Gastrocnemius medialis (tissue), 4 donors: ENCODE measurements around the gene SACS. TPM values are rescaled to one million over a fixed set of nuclear protein-coding genes. Genes with fewer than 3 reads are reported as not detected.

Experiments used
- ATAC-seq, 2 donors: fragments of 150-250 bp; one replicate each; pipeline ENCODE4 v1.9.1; 2016
- DNase-seq, 2 donors: peaks; one replicate each; pipeline ENCODE4 v3.0.0-alpha.2; 2019
- H3K27ac ChIP-seq, 4 donors: fragments of 200-600 bp; sonication (generic); 1 replicate in 1 of 4; 2 replicates in 3 of 4; pipeline ENCODE4 v1.5.1; 2016 to 2018; ENCODE audit warnings: mild to moderate bottlenecking in 2 of 4, moderate library complexity in 1 of 4
- H3K27me3 ChIP-seq, 3 donors: fragments of 200-600 bp; sonication (generic) in 2 of 3; 1 replicate in 1 of 3; 2 replicates in 2 of 3; pipeline versions ENCODE4 v1.5.1 to v1.6.0; 2016 to 2019; ENCODE audit warnings: mild to moderate bottlenecking in 1 of 3, moderate library complexity in 1 of 3
- H3K36me3 ChIP-seq, 2 donors: fragments of 200-600 bp; sonication (generic) in 1 of 2; one replicate each; pipeline ENCODE4 v1.5.1; 2017 to 2018
- H3K4me1 ChIP-seq, 2 donors: fragments of 200-600 bp; sonication (generic) in 1 of 2; one replicate each; pipeline ENCODE4 v1.5.1; 2016 to 2017; ENCODE audit warnings: mild to moderate bottlenecking in 2 of 2
- H3K4me3 ChIP-seq, 4 donors: fragments of 200-600 bp; sonication (generic) in 3 of 4; 1 replicate in 1 of 4; 2 replicates in 3 of 4; pipeline ENCODE4 v1.5.1; 2016 to 2019; ENCODE audit warnings: mild to moderate bottlenecking in 2 of 4
- H3K9me3 ChIP-seq, 3 donors: fragments of 200-600 bp; sonication (generic) in 2 of 3; 1 replicate in 1 of 3; 2 replicates in 2 of 3; pipeline ENCODE4 v1.5.1; 2016 to 2019
- CTCF ChIP-seq, 5 experiments: fragments of 450-650 bp in 3 of 5; fragments of 200-600 bp in 2 of 5; sonication (generic) in 2 of 5; IDR thresholded peaks in 4 of 5; conservative IDR thresholded peaks in 1 of 5; 1 replicate in 4 of 5; 2 replicates in 1 of 5; pipeline ENCODE4 v1.5.1; 2016 to 2019; ENCODE audit warnings: antibody characterized with exemption in 5 of 5, mild to moderate bottlenecking in 3 of 5, moderate library complexity in 3 of 5
- POLR2A ChIP-seq, 2 donors: fragments of 450-650 bp; IDR thresholded peaks; one replicate each; pipeline ENCODE4 v1.6.1; 2017; ENCODE audit warnings: antibody characterized with exemption in 2 of 2, mild to moderate bottlenecking in 2 of 2, moderate library complexity in 2 of 2
- in situ Hi-C, 4 donors: fragments of 200-750 bp; cut with MboI; loops; one replicate each; pipeline versions ENCODE4 v1.15.0 to v1.8.0; 2017; ENCODE audit warnings: low sequenced_read_pairs in 4 of 4
- intact Hi-C: fragments of 100-400 bp; cut with DNase I; formaldehyde crosslinking; loops from one replicate; pipeline ENCODE4 v1.15.1; 2023; ENCODE audit warnings: low total_unique reads
- total RNA-seq, 4 donors: library from RNA; depleted of rRNA; stranded (reverse); fragments of >200 nt; gene quantifications; one replicate each; pipeline versions ENCODE4 v1.1.0 to v1.2.3, GENCODE V29; 2016

Gene SACS
- total RNA-seq, 4 donors from 2014 or later = 23.8 to 36.5 (median 31.8) TPM

DNA sequence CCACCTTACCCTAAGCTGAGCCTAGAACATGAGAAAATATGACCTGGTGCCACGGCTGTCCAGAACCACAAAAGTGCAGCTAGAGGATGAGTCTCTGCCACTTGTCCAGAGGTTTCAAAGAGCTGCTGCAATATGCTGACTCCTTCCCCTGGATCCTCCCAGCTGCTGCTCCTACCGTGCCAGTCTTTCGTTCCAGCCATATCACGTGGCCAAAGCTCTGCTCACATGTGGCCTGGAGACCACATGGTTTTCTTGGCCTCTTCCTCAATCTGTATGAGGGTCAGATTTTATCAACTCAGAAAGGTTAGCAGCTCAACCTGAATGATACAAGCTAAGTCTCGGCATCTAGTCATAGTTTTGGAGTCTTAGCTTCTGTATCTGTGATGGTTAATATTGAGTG, 3.2 kb upstream of the SACS start:
- H3K27me3 ChIP-seq = no peaks in the 10 kb centered on the region
- in situ Hi-C loops = loop anchor here in 1 of 4 donors (25.0 kb wide), 1 partner anchor 249 kb away; the partner anchor contains the start of gene SGCG
- no peak for TF ChIP-seq CTCF (IDR thresholded peaks at IDR 0.05 in 4 of 5, conservative IDR thresholded peaks at IDR 0.05 in 1 of 5)
- no peak for TF ChIP-seq POLR2A (IDR thresholded peaks at IDR 0.05)
- no peaks in the 10 kb centered on the region for H3K9me3 ChIP-seq
- no peak overlapping the region for H3K4me3 ChIP-seq
- H3K36me3 ChIP-seq = no peaks in the 10 kb centered on the region
- peak overlapping the region in 1 of 4 donors; percentile 31 for H3K27ac ChIP-seq
- ATAC-seq (no peak), DNase-seq (no peak)
- H3K4me1 ChIP-seq = peaks cover 15 to 27% of the 10 kb centered on the region in 2 donors
- intact Hi-C loops = no loop called here

GRCh38 chr13:23434491-23434890, 989 bp upstream of the SACS start:
- H3K36me3 ChIP-seq = no peaks in the 10 kb centered on the region
- no peak for ATAC-seq
- in situ Hi-C loops = loop anchor here in 1 of 4 donors (25.0 kb wide), 1 partner anchor 247 kb away; the partner anchor contains the start of gene SGCG
- no peaks in the 10 kb centered on the region for H3K27me3 ChIP-seq
- no peaks in the 10 kb centered on the region for H3K9me3 ChIP-seq
- H3K4me3 ChIP-seq = no peak overlapping the region
- DNase-seq = no peak
- intact Hi-C loops = no loop called here
- H3K4me1 ChIP-seq = peaks cover 19 to 28% of the 10 kb centered on the region in 2 donors
- peak overlapping the region in 2 of 4 donors; percentile 96 to 97 for H3K27ac ChIP-seq
- no peak for TF ChIP-seq CTCF (IDR thresholded peaks at IDR 0.05 in 4 of 5, conservative IDR thresholded peaks at IDR 0.05 in 1 of 5)
- no peak for TF ChIP-seq POLR2A (IDR thresholded peaks at IDR 0.05)

DNA sequence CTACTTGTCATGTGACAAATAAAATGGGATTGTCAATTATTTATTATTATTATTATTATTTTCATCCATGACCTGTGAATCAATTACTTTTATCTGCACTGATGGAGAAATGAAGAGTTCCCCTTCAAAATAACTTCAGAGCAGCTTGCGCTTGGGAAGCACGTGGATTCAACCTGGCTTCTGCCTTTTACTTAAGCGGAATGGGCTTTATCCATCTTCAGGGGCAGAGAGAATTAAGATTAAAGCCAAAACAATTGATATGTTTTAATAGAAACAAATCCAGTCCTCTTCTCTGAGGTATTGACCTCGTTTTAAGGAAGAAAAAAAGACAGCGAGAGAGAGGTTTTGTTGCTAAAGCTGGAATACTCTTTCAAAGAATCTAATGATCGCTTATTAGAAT, 876 bp downstream of the SACS start:
- H3K4me1 ChIP-seq = peaks cover 31 to 36% of the 10 kb centered on the region in 2 donors
- H3K9me3 ChIP-seq = no peaks in the 10 kb centered on the region
- intact Hi-C loops = no loop called here
- ATAC-seq (no peak), DNase-seq (no peak)
- TF ChIP-seq POLR2A (IDR thresholded peaks at IDR 0.05) (no peak), CTCF (IDR thresholded peaks at IDR 0.05 in 4 of 5, conservative IDR thresholded peaks at IDR 0.05 in 1 of 5) (no peak)
- H3K27me3 ChIP-seq = no peaks in the 10 kb centered on the region
- in situ Hi-C loops = loop anchor here in 1 of 4 donors (25.0 kb wide), 1 partner anchor 245 kb away; the partner anchor contains the start of gene SGCG
- H3K36me3 ChIP-seq = no peaks in the 10 kb centered on the region
- H3K27ac ChIP-seq = peak overlapping the region; percentile 90 to 97 (median 95)
- peak overlapping the region; percentile 67 to 92 (median 72) for H3K4me3 ChIP-seq

DNA sequence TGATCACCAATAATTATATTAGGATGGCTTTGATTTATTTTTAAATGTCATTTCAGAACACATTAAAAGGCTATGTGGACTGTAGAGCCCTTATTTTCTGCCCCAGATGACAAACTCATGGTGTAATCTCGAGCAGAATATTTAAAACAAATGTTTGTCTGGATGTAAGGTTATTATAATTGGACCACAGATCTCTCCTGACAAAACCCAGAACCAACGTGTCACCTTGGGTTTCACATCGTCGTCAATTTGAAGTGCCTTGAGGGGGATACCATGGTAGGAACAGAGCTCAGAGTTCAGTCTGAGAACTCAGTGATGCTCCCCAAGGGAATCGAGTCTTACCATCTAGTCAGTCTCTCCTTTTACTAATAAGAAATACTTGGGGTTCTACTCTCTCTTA, 2.8 kb downstream of the SACS start:
- in situ Hi-C loops = loop anchor here in 1 of 4 donors (25.0 kb wide), 1 partner anchor 243 kb away; the partner anchor contains the start of gene SGCG
- intact Hi-C loops = no loop called here
- Histone ChIP-seq H3K27ac (peak overlapping the region; percentile 90 to 97 (median 95)), H3K36me3 (no peaks in the 10 kb centered on the region), H3K4me3 (peak overlapping the region in 2 of 4 donors; percentile 4 to 76), H3K9me3 (no peaks in the 10 kb centered on the region), H3K4me1 (peaks cover 41 to 44% of the 10 kb centered on the region in 2 donors), H3K27me3 (no peaks in the 10 kb centered on the region)
- ATAC-seq (no peak), DNase-seq (no peak)
- TF ChIP-seq CTCF (IDR thresholded peaks at IDR 0.05 in 4 of 5, conservative IDR thresholded peaks at IDR 0.05 in 1 of 5) (no peak), POLR2A (IDR thresholded peaks at IDR 0.05) (no peak)
